Endodermal cell (in vitro differentiated cells): ENCODE measurements around the gene EPB41L3. TPM values are rescaled to one million over a fixed set of nuclear protein-coding genes. Genes with fewer than 3 reads are reported as not detected.
"Not testable (repeated sequence)": the region's sequence is repeated elsewhere in the genome, so short reads cannot be mapped to it uniquely, and the experiment has no call there.

ENCODE experiments used
- DNase-seq: peaks from one replicate; pipeline ENCODE4 v3.0.0-alpha.2; 2017
- H3K27ac ChIP-seq: 2 replicates; pipeline ENCODE4 v1.5.1; 2013; ENCODE audit warnings: mild to moderate bottlenecking, low read depth, low read length, moderate library complexity
- H3K27me3 ChIP-seq: 2 replicates; pipeline ENCODE4 v1.6.1; 2013; ENCODE audit warnings: mild to moderate bottlenecking, low read length, moderate library complexity; ENCODE audit not compliant: insufficient read depth, control insufficient read depth, poor library complexity, severe bottlenecking
- H3K36me3 ChIP-seq: 2 replicates; pipeline ENCODE4 v1.7.0; 2013; ENCODE audit warnings: mild to moderate bottlenecking, low read length, moderate library complexity; ENCODE audit not compliant: control insufficient read depth, insufficient read depth
- H3K4me1 ChIP-seq: one replicate; pipeline ENCODE4 v1.7.0; 2013; ENCODE audit warnings: low read length; ENCODE audit not compliant: control insufficient read depth, insufficient read depth
- H3K4me3 ChIP-seq: 2 replicates; pipeline ENCODE4 v1.5.1; 2013; ENCODE audit warnings: mild to moderate bottlenecking, low read length, moderate library complexity
- H3K9ac ChIP-seq: 2 replicates; pipeline ENCODE4 v1.6.1; 2013; ENCODE audit warnings: mild to moderate bottlenecking, low read length, moderate library complexity; ENCODE audit not compliant: poor library complexity, severe bottlenecking; ENCODE audit errors: extremely low read depth
- H3K9me3 ChIP-seq: 2 replicates; pipeline ENCODE4 v1.6.1; 2013; ENCODE audit warnings: mild to moderate bottlenecking, low read length, moderate library complexity; ENCODE audit not compliant: control insufficient read depth
- H3K27ac Mint-ChIP-seq: 2 replicates; pipeline ENCODE4 v1.8.0; 2020; ENCODE audit warnings: mixed read lengths
- H3K27me3 Mint-ChIP-seq: 2 replicates; pipeline ENCODE4 v1.8.0; 2021; ENCODE audit warnings: mild to moderate bottlenecking, mixed read lengths; ENCODE audit not compliant: insufficient read depth
- H3K36me3 Mint-ChIP-seq: 2 replicates; pipeline ENCODE4 v1.8.0; 2020; ENCODE audit warnings: low read depth, mixed read lengths
- H3K4me1 Mint-ChIP-seq: 2 replicates; pipeline ENCODE4 v1.8.0; 2020; ENCODE audit warnings: mixed read lengths
- H3K4me3 Mint-ChIP-seq: 2 replicates; pipeline ENCODE4 v1.8.0; 2020; ENCODE audit warnings: mild to moderate bottlenecking, moderate library complexity, mixed read lengths
- H3K9me3 Mint-ChIP-seq: 2 replicates; pipeline ENCODE4 v1.8.0; 2020; ENCODE audit warnings: mild to moderate bottlenecking, mixed read lengths
- WGBS, 2 experiments: methylation state at CpG; one replicate each; pipeline versions ENCODE4 v1.1.5 to v1.1.7; 2013; ENCODE audit warnings: missing lambda C conversion rate in 2 of 2, mixed read lengths in 1 of 2; ENCODE audit not compliant: insufficient coverage in 1 of 2, insufficient read length in 1 of 2; 5-methylcytosine and 5-hydroxymethylcytosine counted together
- total RNA-seq, 2 donors: library from RNA; stranded (reverse); fragmentation: NEBNext Ultra II Directional in 1 of 2; extraction: Animal tissue kit (Norgen Biotek cat#: 25700) in 1 of 2; gene quantifications; 2 replicates in 1 of 2; 3 replicates in 1 of 2; pipeline ENCODE4 v1.2.1, GENCODE V29; 2021
- TF ChIP-seq, protein P1 (sequence below): fragments of 200-600 bp; sonication (generic); conservative IDR thresholded peaks from 2 replicates; pipeline ENCODE4 v1.5.0; 2021; ENCODE audit warnings: antibody characterized with exemption, mild to moderate bottlenecking

Gene EPB41L3
- total RNA-seq, 2 donors from 2014 or later: 49.3 to 51.6 TPM

DNA sequence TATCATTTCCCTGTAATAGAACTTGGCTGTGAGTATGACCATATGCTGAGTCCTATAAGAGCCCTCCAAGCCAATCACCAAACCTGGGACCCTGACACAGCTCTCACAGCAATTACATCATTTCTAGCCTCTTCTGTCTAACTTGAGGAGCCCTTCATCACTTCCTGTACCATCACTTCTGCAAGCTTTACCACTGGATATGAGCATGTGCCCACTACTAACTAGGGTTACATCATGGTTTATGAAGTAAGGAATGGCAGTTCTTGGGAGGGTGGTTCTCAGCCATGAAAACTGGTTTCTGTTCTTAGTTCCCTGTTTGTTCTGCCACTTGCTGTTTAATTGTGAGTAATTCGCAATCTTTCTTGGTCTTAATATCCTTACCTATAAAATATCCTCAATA, 31.0 kb upstream of the EPB41L3 start:
- Histone ChIP-seq H3K27ac (no peak overlapping the region), H3K4me3 (no peak overlapping the region), H3K4me1 (peaks cover 6% of the 10 kb centered on the region), H3K9me3 (no peaks in the 10 kb centered on the region), H3K36me3 (no peaks in the 10 kb centered on the region), H3K27me3 (no peaks in the 10 kb centered on the region), H3K9ac (no peak overlapping the region)
- no CpG with 5 or more reads among the region's 1 CpG for WGBS, 2 experiments
- TF ChIP-seq, protein P1, sequence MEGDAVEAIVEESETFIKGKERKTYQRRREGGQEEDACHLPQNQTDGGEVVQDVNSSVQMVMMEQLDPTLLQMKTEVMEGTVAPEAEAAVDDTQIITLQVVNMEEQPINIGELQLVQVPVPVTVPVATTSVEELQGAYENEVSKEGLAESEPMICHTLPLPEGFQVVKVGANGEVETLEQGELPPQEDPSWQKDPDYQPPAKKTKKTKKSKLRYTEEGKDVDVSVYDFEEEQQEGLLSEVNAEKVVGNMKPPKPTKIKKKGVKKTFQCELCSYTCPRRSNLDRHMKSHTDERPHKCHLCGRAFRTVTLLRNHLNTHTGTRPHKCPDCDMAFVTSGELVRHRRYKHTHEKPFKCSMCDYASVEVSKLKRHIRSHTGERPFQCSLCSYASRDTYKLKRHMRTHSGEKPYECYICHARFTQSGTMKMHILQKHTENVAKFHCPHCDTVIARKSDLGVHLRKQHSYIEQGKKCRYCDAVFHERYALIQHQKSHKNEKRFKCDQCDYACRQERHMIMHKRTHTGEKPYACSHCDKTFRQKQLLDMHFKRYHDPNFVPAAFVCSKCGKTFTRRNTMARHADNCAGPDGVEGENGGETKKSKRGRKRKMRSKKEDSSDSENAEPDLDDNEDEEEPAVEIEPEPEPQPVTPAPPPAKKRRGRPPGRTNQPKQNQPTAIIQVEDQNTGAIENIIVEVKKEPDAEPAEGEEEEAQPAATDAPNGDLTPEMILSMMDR: no peak
- Mint-ChIP-seq H3K4me1 (peaks cover 10% of the 10 kb centered on the region), H3K27ac (no peak overlapping the region), H3K27me3 (no peaks in the 10 kb centered on the region), H3K36me3 (no peaks in the 10 kb centered on the region), H3K9me3 (no peaks in the 10 kb centered on the region), H3K4me3 (no peak overlapping the region)
- no peak for DNase-seq

- no peaks in the 10 kb centered on the region for H3K27me3 ChIP-seq
- H3K4me1 ChIP-seq: peaks cover 6% of the 10 kb centered on the region
- peaks cover 5% of the 10 kb centered on the region for H3K4me1 Mint-ChIP-seq
- no peaks in the 10 kb centered on the region for H3K27me3 Mint-ChIP-seq
- DNase-seq: no peak
- no peaks in the 10 kb centered on the region for H3K36me3 Mint-ChIP-seq
- no peak overlapping the region for H3K27ac Mint-ChIP-seq
- no peaks in the 10 kb centered on the region for H3K9me3 ChIP-seq
- H3K4me3 Mint-ChIP-seq: no peak overlapping the region
- no peaks in the 10 kb centered on the region for H3K9me3 Mint-ChIP-seq
- H3K36me3 ChIP-seq: no peaks in the 10 kb centered on the region
- H3K27ac ChIP-seq: no peak overlapping the region
- H3K9ac ChIP-seq: no peak overlapping the region
- no peak overlapping the region for H3K4me3 ChIP-seq
- TF ChIP-seq, protein P1: no peak
- 98 to 100% methylated on average over 2 of the region's 2 CpGs for WGBS, 2 experiments
These were observed 27.9 kb upstream of the EPB41L3 start for GRCh38 chr18:5571666-5572065.

GRCh38 chr18:5570613-5571012, 26.8 kb upstream of the EPB41L3 start:
- not testable (repeated sequence) for H3K4me1 Mint-ChIP-seq, H3K27me3 ChIP-seq, H3K4me3 Mint-ChIP-seq, H3K27me3 Mint-ChIP-seq, H3K36me3 ChIP-seq, H3K9me3 Mint-ChIP-seq, H3K9ac ChIP-seq, H3K27ac Mint-ChIP-seq, H3K27ac ChIP-seq, H3K36me3 Mint-ChIP-seq, H3K9me3 ChIP-seq, H3K4me3 ChIP-seq, H3K4me1 ChIP-seq
- 57% methylated on average over 1 of the region's 2 CpGs; no CpG with 5 or more reads in 1 of the 2 experiments for WGBS, 2 experiments
- peak; percentile 73 for DNase-seq

DNA sequence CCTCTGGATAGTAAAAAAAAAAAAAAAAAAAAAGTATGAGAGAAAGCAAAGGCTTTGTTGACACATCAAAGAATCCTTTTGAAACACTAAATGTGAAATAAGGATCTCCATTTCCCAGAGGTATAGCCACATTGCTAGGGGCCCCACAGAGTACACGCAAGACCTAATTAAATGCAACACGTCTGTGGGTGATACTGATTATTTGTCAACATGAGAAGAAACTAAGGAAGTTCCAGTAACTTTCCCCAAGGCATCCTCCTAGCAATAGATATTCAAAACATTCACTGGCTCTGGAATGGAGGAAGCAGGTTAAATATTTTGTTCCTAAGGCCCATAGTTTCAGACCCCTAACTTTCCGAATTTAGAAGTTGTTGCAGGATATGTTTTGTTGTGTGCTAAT, 24.6 kb upstream of the EPB41L3 start:
- Mint-ChIP-seq H3K27me3 (no peaks in the 10 kb centered on the region), H3K9me3 (no peaks in the 10 kb centered on the region), H3K27ac (no peak overlapping the region), H3K4me1 (no peaks in the 10 kb centered on the region), H3K36me3 (no peaks in the 10 kb centered on the region), H3K4me3 (no peak overlapping the region)
- Histone ChIP-seq H3K9me3 (no peaks in the 10 kb centered on the region), H3K36me3 (no peaks in the 10 kb centered on the region), H3K4me1 (peaks cover 2% of the 10 kb centered on the region), H3K9ac (no peak overlapping the region), H3K27me3 (no peaks in the 10 kb centered on the region), H3K4me3 (no peak overlapping the region), H3K27ac (no peak overlapping the region)
- TF ChIP-seq, protein P1: no peak
- no peak for DNase-seq
- 90 to 96% methylated on average over 2 to 3 of the region's 3 CpGs for WGBS, 2 experiments
